Panc1 (cell line): Measurements from ENCODE around the gene RALGPS1. TPM values are rescaled to one million over a fixed set of nuclear protein-coding genes. Genes with fewer than 3 reads are reported as not detected.
"Not testable (repeated sequence)": the region's sequence is repeated elsewhere in the genome, so short reads cannot be mapped to it uniquely, and the experiment has no call there.

Source experiments
- ATAC-seq: fragments of 200-7000 bp; cut with Tn5 transposase; 2 replicates; pipeline ENCODE4 v1.9.1; 2020; ENCODE audit warnings: mild to moderate bottlenecking, moderate library complexity
- BruUV-seq: library from RNA; stranded (reverse); fragments of 400-500 nt; replicated peaks from 2 replicates; lab custom pipeline; 2021; lab: Mats Ljungman, UMichigan
- CTCF ChIA-PET: fragments of 300-600 bp; sonication (Branson Sonifier 250); formaldehyde crosslinking; loops from one replicate; lab custom pipeline; 2022; ENCODE audit warnings: antibody characterized with exemption; lab: Charles Lee
- POLR2A ChIA-PET: fragments of 300-600 bp; sonication (Branson Sonifier 250); formaldehyde crosslinking; loops from one replicate; lab custom pipeline; 2022; ENCODE audit warnings: antibody characterized with exemption; lab: Charles Lee
- DNase-seq: peaks from one replicate; pipeline ENCODE4 v3.0.0-alpha.2; 2010; ENCODE audit warnings: low read depth, low spot score
- H3K27ac ChIP-seq: 2 replicates; pipeline ENCODE4 v1.5.1; 2011; ENCODE audit warnings: mild to moderate bottlenecking, low read length, inconsistent platforms
- H3K27me3 ChIP-seq: fragments of 200-500 bp; sonication (Bioruptor generic); 2 replicates; pipeline ENCODE4 v1.6.0; 2014; ENCODE audit warnings: low read length, inconsistent platforms; ENCODE audit not compliant: control insufficient read depth, insufficient read depth
- H3K36me3 ChIP-seq: fragments of 200-500 bp; sonication (Bioruptor generic); 2 replicates; pipeline ENCODE4 v1.5.1; 2014; ENCODE audit warnings: inconsistent platforms, mild to moderate bottlenecking, low read length, moderate library complexity; ENCODE audit not compliant: control insufficient read depth, insufficient read depth
- H3K4me1 ChIP-seq: 2 replicates; pipeline ENCODE4 v1.5.1; 2011; ENCODE audit warnings: inconsistent platforms, mild to moderate bottlenecking, low read length, moderate library complexity; ENCODE audit not compliant: control insufficient read depth, insufficient read depth
- H3K4me3 ChIP-seq, 2 experiments: 2 replicates each; pipeline ENCODE4 v1.5.1; 2011 to 2012; ENCODE audit warnings: low read depth in 2 of 2, low read length in 2 of 2, mild to moderate bottlenecking in 2 of 2, inconsistent platforms in 1 of 2, moderate library complexity in 1 of 2
- H3K9me3 ChIP-seq: fragments of 200-500 bp; sonication (Bioruptor generic); 2 replicates; pipeline ENCODE4 v1.5.1; 2014; ENCODE audit warnings: low read depth, mild to moderate bottlenecking, inconsistent platforms, low read length, moderate library complexity; ENCODE audit not compliant: control insufficient read depth, insufficient read depth
- CTCF ChIP-seq: fragments of 450-650 bp; IDR thresholded peaks from 2 replicates; pipeline ENCODE4 v1.5.1; 2017; ENCODE audit warnings: mild to moderate bottlenecking
- POLR2AphosphoS5 ChIP-seq: IDR thresholded peaks from 2 replicates; pipeline ENCODE4 v1.6.1; 2012; ENCODE audit warnings: mild to moderate bottlenecking, low read depth, low read length, moderate library complexity
- REST ChIP-seq, 2 experiments: IDR thresholded peaks; 2 replicates each; pipeline ENCODE4 v1.6.1; 2011 to 2012; ENCODE audit warnings: low read depth in 2 of 2, control low read depth in 1 of 2, low read length in 1 of 2, mild to moderate bottlenecking in 1 of 2, moderate library complexity in 1 of 2; ENCODE audit not compliant: insufficient read depth in 1 of 2
- SIN3A ChIP-seq: IDR thresholded peaks from 2 replicates; pipeline ENCODE4 v1.6.1; 2012; ENCODE audit warnings: low read depth, mild to moderate bottlenecking, low read length, moderate library complexity, borderline replicate concordance; ENCODE audit not compliant: insufficient read depth
- TCF7L2 ChIP-seq: IDR thresholded peaks from 2 replicates; pipeline ENCODE4 v1.6.1; 2011; ENCODE audit warnings: mild to moderate bottlenecking, low read depth, low read length, inconsistent platforms
- in situ Hi-C: cut with HindIII; loops from 2 replicates; pipeline ENCODE4 v1.10.0; 2016; ENCODE audit warnings: low sequenced_read_pairs, low pct_unique_long_range_greater_than_20kb
- intact Hi-C: fragments of 100-400 bp; cut with micrococcal nuclease; formaldehyde crosslinking; loops from one replicate; pipeline ENCODE4 v1.10.0; 2022; ENCODE audit not compliant: unreplicated experiment
- total RNA-seq: library from RNA; stranded (reverse); gene quantifications from one replicate; pipeline ENCODE4 v1.2.1, GENCODE V29; 2021; ENCODE audit not compliant: unreplicated experiment

RALGPS1 gene
- total RNA-seq, 1 experiment from 2014 or later = 7.2 TPM

- Histone ChIP-seq H3K27ac (no peak overlapping the region), H3K9me3 (no peaks in the 10 kb centered on the region), H3K4me3 (no peak overlapping the region), H3K27me3 (no peaks in the 10 kb centered on the region), H3K36me3 (no peaks in the 10 kb centered on the region), H3K4me1 (no peaks in the 10 kb centered on the region)
- POLR2A ChIA-PET = no interaction called here
- intact Hi-C loops = no loop called here
- no peak for ATAC-seq
- DNase-seq = no peak
- TF ChIP-seq CTCF (no peak), SIN3A (no peak)
- no TSS peak for BruUV-seq
- CTCF ChIA-PET = no interaction called here
- in situ Hi-C loops = no loop called here
Measured at GRCh38 chr9:127144670-127145445, 230.3 kb downstream of the RALGPS1 start.

GRCh38 chr9:127146841-127147240 is 232.3 kb downstream of the RALGPS1 start:
- H3K27ac ChIP-seq, intact Hi-C loops, BruUV-seq, H3K9me3 ChIP-seq, H3K4me1 ChIP-seq, ATAC-seq, DNase-seq, H3K36me3 ChIP-seq, CTCF ChIA-PET, H3K27me3 ChIP-seq, in situ Hi-C loops, H3K4me3 ChIP-seq: not testable (repeated sequence)
- POLR2A ChIA-PET = interaction anchor here (0.9 kb wide), 1 partner anchor 23 kb away, joined by 5 read pairs; no protein-coding TSS in a partner anchor

GRCh38 chr9:127147251-127147650 is 232.7 kb downstream of the RALGPS1 start:
- H3K27me3 ChIP-seq = no peaks in the 10 kb centered on the region
- POLR2A ChIA-PET = interaction anchor here (0.9 kb wide), 1 partner anchor 24 kb away, joined by 5 read pairs; no protein-coding TSS in a partner anchor
- in situ Hi-C loops (no loop called here), intact Hi-C loops (no loop called here)
- no peaks in the 10 kb centered on the region for H3K4me1 ChIP-seq
- H3K27ac ChIP-seq = no peak overlapping the region
- CTCF ChIA-PET = no interaction called here
- ATAC-seq = no peak
- BruUV-seq = no TSS peak
- no peak overlapping the region for H3K4me3 ChIP-seq
- no peaks in the 10 kb centered on the region for H3K36me3 ChIP-seq
- TF ChIP-seq SIN3A (no peak), REST (IDR thresholded peaks at IDR 0.05; ENCODE audit: insufficient read depth in 1 of 2, low read depth in 2 of 2, low read length in 1 of 2) (no peak), POLR2AphosphoS5 (no peak), CTCF (no peak), TCF7L2 (no peak)
- no peak for DNase-seq
- no peaks in the 10 kb centered on the region for H3K9me3 ChIP-seq
